Brain microvascular endothelial cell (primary cell): Measurements from ENCODE around the gene TIMM21.

Experiments used
- DNase-seq: peaks from one replicate; pipeline ENCODE4 v3.0.0-alpha.2; 2020
- H3K27ac ChIP-seq: fragments of 250-450 bp; sonication (Bioruptor Pico); 2 replicates; pipeline ENCODE4 v1.5.1; 2020; ENCODE audit warnings: mild to moderate bottlenecking, moderate library complexity
- H3K27me3 ChIP-seq: fragments of 250-450 bp; sonication (Bioruptor Pico); replicated peaks from 2 replicates; pipeline ENCODE4 v1.5.1; 2020; ENCODE audit warnings: mild to moderate bottlenecking
- H3K36me3 ChIP-seq: fragments of 250-450 bp; sonication (Bioruptor Pico); replicated peaks from 2 replicates; pipeline ENCODE4 v1.5.1; 2020; ENCODE audit warnings: mild to moderate bottlenecking
- H3K4me3 ChIP-seq: 2 replicates; pipeline ENCODE4 v1.5.1; 2011; ENCODE audit warnings: low read depth, mild to moderate bottlenecking, control low read depth, low read length, moderate library complexity
- CTCF ChIP-seq: IDR thresholded peaks from 2 replicates; pipeline ENCODE4 v1.5.1; 2011; ENCODE audit warnings: low read depth, mild to moderate bottlenecking, moderate library complexity, low read length, control low read depth, inconsistent platforms; ENCODE audit errors: missing control alignments
- in situ Hi-C: cut with HindIII; loops from 2 replicates; pipeline ENCODE4 v1.10.0; 2017; ENCODE audit warnings: low sequenced_read_pairs, low pct_ligation_motif_present

Gene TIMM21

DNA sequence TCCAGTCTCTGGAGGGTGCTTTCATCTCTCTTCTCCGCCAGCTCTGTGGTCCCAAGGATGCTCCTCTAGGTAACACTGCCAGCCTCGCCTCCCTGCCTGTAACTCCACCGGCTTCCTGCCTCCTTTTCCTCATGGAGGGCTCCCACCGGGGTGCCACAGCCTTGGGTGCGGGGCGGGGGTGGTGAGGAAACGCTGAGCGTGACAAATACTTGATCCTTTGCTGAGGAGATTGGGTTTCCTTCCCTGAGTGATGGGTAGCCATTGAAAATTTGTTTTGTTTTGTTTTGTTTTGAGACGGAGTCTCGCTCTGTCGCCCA, 25.1 kb downstream of the TIMM21 start:
- no peaks in the 10 kb centered on the region for H3K27me3 ChIP-seq
- no peak overlapping the region for H3K27ac ChIP-seq
- in situ Hi-C loops, result no loop called here
- H3K36me3 ChIP-seq, result no peaks in the 10 kb centered on the region
- TF ChIP-seq CTCF, result no peak
- no peak for DNase-seq
- H3K4me3 ChIP-seq, result no peak overlapping the region

DNA sequence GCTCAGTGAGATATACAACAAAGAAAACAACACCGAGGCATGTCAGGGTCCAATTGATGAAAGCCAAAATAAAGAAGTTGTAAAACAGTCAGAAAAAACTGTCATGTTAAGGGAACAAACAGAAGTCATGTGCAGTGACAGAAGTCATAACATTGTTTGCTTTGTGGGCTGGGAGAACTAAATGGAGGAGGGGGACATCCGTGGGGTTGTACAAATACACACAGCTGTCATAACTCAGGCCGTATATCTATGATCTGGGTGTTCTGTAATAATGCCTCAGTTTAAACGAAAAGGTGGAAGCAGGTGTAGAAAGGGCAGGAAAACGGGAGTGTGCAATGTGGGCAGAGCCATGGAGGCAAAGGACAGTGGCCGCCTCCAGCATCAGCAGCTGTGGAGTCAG, 27.3 kb downstream of the TIMM21 start:
- no peak for TF ChIP-seq CTCF
- Histone ChIP-seq H3K36me3 (no peaks in the 10 kb centered on the region), H3K27ac (no peak overlapping the region), H3K4me3 (no peak overlapping the region), H3K27me3 (no peaks in the 10 kb centered on the region)
- in situ Hi-C loops, result loop anchor here (25.0 kb wide), 1 partner anchor 162 kb away; no protein-coding TSS in a partner anchor
- DNase-seq, result no peak

- TF ChIP-seq CTCF, result no peak
- Histone ChIP-seq H3K27ac (no peak overlapping the region), H3K27me3 (no peaks in the 10 kb centered on the region), H3K36me3 (no peaks in the 10 kb centered on the region), H3K4me3 (no peak overlapping the region)
- DNase-seq, result no peak
- in situ Hi-C loops, result loop anchor here (25.0 kb wide), 1 partner anchor 158 kb away; no protein-coding TSS in a partner anchor
Measured at GRCh38 chr18:74178884-74179283, 30.6 kb downstream of the TIMM21 start.

GRCh38 chr18:74179623-74180199, 31.4 kb downstream of the TIMM21 start:
- TF ChIP-seq CTCF, result no peak
- no peaks in the 10 kb centered on the region for H3K27me3 ChIP-seq
- in situ Hi-C loops, result loop anchor here (25.0 kb wide), 1 partner anchor 158 kb away; no protein-coding TSS in a partner anchor
- H3K36me3 ChIP-seq, result no peaks in the 10 kb centered on the region
- no peak overlapping the region for H3K27ac ChIP-seq
- H3K4me3 ChIP-seq, result no peak overlapping the region
- no peak for DNase-seq

- DNase-seq, result no peak
- in situ Hi-C loops, result loop anchor here (25.0 kb wide), 1 partner anchor 155 kb away; no protein-coding TSS in a partner anchor
- Histone ChIP-seq H3K4me3 (no peak overlapping the region), H3K36me3 (no peaks in the 10 kb centered on the region), H3K27me3 (no peaks in the 10 kb centered on the region), H3K27ac (no peak overlapping the region)
- TF ChIP-seq CTCF, result no peak
Measured at GRCh38 chr18:74182335-74182734, 34.0 kb downstream of the TIMM21 start.

- in situ Hi-C loops, result loop anchor here (25.0 kb wide), 1 partner anchor 154 kb away; no protein-coding TSS in a partner anchor
- Histone ChIP-seq H3K27ac (no peak overlapping the region), H3K4me3 (no peak overlapping the region), H3K36me3 (no peaks in the 10 kb centered on the region), H3K27me3 (no peaks in the 10 kb centered on the region)
- no peak for TF ChIP-seq CTCF
- DNase-seq, result no peak
Measured at GRCh38 chr18:74183130-74183529, 34.8 kb downstream of the TIMM21 start.
